Measurements from ENCODE around the gene ZNF12.

DNA sequence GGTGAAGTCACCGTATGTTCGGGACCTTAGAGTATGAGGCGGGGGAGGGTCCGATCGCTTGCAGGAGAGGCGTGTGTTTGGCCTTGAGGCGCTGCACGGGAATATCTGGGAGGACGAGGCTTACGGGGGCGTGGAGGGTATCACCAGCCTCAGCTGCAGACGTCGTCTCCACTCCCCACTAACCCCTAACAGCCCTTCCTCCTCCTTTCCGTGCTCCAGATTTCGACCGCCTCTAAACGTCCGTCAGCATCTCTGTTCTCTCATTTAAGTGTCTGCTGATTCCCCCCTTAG lies 23.5 kb upstream of the ZNF12 start:
- no peak for TF ChIP-seq EZH2 (IDR thresholded peaks at IDR 0.05; ENCODE audit: low read length, missing control alignments)
- TF ChIP-seq, protein P1, sequence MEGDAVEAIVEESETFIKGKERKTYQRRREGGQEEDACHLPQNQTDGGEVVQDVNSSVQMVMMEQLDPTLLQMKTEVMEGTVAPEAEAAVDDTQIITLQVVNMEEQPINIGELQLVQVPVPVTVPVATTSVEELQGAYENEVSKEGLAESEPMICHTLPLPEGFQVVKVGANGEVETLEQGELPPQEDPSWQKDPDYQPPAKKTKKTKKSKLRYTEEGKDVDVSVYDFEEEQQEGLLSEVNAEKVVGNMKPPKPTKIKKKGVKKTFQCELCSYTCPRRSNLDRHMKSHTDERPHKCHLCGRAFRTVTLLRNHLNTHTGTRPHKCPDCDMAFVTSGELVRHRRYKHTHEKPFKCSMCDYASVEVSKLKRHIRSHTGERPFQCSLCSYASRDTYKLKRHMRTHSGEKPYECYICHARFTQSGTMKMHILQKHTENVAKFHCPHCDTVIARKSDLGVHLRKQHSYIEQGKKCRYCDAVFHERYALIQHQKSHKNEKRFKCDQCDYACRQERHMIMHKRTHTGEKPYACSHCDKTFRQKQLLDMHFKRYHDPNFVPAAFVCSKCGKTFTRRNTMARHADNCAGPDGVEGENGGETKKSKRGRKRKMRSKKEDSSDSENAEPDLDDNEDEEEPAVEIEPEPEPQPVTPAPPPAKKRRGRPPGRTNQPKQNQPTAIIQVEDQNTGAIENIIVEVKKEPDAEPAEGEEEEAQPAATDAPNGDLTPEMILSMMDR (conservative IDR thresholded peaks at IDR 0.05 in 1 of 2, IDR thresholded peaks at IDR 0.05 in 1 of 2; ENCODE audit: low read depth in 1 of 2, low read length in 2 of 2), result no peak

All from fibroblast of lung (primary cell).